Anterior cingulate cortex (tissue), 58 donors: ENCODE results near the gene CDK5RAP2.
"Not testable (repeated sequence)": the region's sequence is repeated elsewhere in the genome, so short reads cannot be mapped to it uniquely, and the experiment has no call there.

Experiments used
- DNase-seq, 58 donors: peaks; one replicate each; lab custom pipeline; 2025; lab: John Stamatoyannopoulos, UW

The CDK5RAP2 gene

GRCh38 chr9:120522032-120522431, 57.9 kb downstream of the CDK5RAP2 start:
- no peak for DNase-seq

GRCh38 chr9:120521101-120521500, 58.9 kb downstream of the CDK5RAP2 start:
- no peak for DNase-seq

- not testable (repeated sequence) for DNase-seq
Observed at GRCh38 chr9:120515996-120516395, 64.0 kb downstream of the CDK5RAP2 start.

- DNase-seq, result not testable (repeated sequence)
Observed at GRCh38 chr9:120515481-120515880, 64.5 kb downstream of the CDK5RAP2 start.

DNA sequence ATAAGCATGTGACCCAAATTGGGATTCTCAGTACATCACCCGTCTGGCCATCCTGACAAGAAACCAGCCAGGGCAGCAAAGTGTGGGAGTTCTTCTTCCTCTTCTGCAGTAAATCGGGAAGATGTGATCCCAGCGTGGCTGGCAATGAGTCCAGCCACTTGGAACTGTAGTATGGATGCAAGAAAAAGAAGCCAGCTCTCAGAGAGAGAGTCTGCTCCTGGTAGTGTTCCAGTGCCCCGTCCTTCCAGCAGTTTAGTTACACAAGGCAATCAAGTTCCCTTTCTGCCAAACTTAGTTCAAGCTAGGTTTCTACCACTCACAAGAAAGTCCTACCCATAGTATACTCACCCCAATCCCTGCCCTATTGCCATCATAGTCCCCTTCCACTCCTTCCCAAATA, 65.6 kb downstream of the CDK5RAP2 start:
- DNase-seq, result peak in 10 of 58 donors; percentile 0 to 28 (median 10)

- no peak for DNase-seq
Observed at GRCh38 chr9:120513825-120514396, 66.1 kb downstream of the CDK5RAP2 start.

GRCh38 chr9:120510816-120511215, 69.2 kb downstream of the CDK5RAP2 start:
- no peak for DNase-seq

GRCh38 chr9:120507936-120508510, 71.9 kb downstream of the CDK5RAP2 start:
- DNase-seq, result peak in 26 of 58 donors; percentile 2 to 52 (median 18)

DNA sequence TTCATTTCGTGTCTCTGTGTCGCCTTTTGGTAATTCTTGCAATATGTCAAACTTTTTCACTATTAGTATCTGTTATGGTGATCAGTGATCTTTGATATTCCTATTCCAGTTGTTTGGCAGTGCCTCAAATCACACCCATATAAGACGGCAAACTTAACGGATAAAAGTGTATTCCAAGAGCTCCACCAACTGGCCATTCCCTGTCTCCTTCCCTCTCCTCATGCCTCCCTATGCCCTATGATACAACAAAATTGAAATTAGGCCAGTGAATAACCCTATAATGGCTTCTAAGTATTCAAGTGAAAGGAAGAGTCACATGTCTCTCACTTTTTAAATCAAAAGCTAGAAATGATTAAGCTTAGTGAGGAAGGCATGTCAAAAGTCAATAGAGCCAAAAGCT, 74.8 kb downstream of the CDK5RAP2 start:
- no peak for DNase-seq

GRCh38 chr9:120500733-120501132, 79.2 kb downstream of the CDK5RAP2 start:
- DNase-seq, result no peak

DNA sequence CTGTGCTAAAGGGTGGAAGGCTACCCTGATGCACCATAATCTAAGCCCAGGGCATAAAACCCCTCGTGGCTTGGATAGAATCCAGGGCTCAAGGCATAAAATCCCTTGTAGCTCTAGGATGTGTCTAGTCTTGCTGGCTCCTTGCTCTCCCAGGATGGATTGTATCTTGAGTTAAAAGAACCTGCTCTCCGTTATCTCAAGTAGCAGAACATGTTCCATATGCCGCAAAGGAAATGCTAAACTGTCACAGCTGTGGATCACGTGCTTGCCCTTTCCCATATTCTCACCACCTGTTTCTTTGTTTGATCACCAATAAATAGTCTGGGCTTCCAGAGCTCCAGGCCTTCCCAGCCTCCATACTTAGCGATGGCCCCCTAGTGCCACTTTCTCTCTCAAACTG, 82.1 kb downstream of the CDK5RAP2 start:
- not testable (repeated sequence) for DNase-seq

- DNase-seq, result not testable (repeated sequence)
Observed at GRCh38 chr9:120496438-120496837, 83.5 kb downstream of the CDK5RAP2 start.

DNA sequence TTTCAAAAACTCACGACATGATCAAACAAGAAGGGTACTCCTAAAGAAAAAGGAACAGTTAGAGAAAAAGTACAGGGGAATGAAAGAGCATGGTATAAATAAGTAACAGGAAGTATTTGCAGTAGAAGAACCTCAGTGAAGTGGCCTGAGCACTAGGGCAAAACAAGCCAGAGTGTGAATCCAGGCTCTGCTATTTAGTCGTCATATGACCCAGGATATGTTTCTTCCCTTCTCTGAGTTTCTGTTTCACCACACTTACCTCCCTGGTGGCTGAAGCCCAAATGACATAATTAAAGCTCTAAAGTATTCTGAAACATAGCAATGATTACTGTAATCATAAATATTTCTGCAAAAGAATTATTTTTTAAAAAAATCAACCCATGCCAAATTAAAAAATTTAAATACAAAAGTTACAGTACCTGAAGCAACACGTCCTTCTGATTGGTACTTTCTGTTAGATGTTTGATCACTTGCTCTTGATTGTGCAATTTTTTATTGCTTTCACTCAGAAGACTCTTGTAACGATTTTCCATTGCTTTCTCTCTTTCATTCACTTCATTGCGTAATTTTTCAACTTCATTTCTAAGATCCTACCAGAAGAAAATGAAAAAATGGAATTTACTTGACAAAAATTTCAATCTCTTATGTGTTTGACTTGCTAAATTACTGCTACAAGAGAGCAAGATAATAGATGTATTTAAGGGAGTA, 88.9 kb downstream of the CDK5RAP2 start:
- DNase-seq, result peak in 1 of 58 donors; percentile 17

DNA sequence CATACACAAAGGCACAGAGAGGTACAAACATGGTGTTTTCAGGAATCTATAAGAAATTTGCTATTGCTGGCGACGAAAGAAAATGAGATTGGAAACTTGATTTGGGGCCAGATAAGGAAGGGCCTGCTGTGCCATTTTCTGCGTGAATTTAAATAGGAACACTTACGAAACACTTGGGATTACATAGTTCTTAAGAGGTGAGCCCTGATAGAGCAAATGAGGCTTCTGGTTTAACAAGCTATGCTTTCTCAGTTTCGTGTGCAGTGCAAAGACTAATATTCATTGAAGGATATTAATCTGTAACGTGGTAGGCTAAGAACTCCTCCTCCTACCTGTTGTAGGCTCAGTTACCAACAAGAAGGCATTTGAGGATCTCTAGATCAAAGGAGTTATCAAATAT, 93.1 kb downstream of the CDK5RAP2 start:
- no peak for DNase-seq

- DNase-seq, result no peak
Observed at GRCh38 chr9:120486347-120486746, 93.6 kb downstream of the CDK5RAP2 start.

- no peak for DNase-seq
Observed at GRCh38 chr9:120485788-120486187, 94.2 kb downstream of the CDK5RAP2 start.

GRCh38 chr9:120484162-120484561, 95.8 kb downstream of the CDK5RAP2 start:
- DNase-seq, result no peak

GRCh38 chr9:120482424-120483186, 97.4 kb downstream of the CDK5RAP2 start:
- peak in 1 of 58 donors; percentile 6 for DNase-seq

GRCh38 chr9:120481846-120482245, 98.1 kb downstream of the CDK5RAP2 start:
- DNase-seq, result no peak

- no peak for DNase-seq
Observed at GRCh38 chr9:120481248-120481647, 98.7 kb downstream of the CDK5RAP2 start.

DNA sequence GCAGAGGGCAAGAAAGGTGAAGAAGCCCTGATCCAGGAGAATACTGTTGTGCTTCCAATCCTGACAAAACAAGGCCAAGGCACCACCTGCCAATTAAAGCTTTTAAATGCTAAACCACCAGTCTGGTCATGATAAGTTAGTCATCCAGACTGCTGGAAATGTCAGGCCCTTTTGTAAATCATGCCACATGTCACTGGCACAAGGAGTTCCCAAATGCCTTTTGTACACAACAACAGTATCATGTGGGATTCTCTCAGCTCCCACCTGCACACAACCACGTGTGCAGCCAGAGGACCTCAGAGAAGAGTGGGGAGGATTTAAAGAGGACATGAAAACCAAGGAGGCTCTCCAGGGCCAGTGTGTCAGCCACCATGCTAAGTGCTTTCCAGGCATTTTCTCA, 99.3 kb downstream of the CDK5RAP2 start:
- no peak for DNase-seq
